HFFc6 (cell line): ENCODE measurements around the gene ABHD5. TPM values are rescaled to one million over a fixed set of nuclear protein-coding genes. Genes with fewer than 3 reads are reported as not detected.

Source experiments
- DNase-seq: peaks from one replicate; pipeline ENCODE4 v3.0.0-alpha.2; 2018
- H3K27ac Mint-ChIP-seq: 2 replicates; pipeline ENCODE4 v1.8.0; 2020; ENCODE audit warnings: mild to moderate bottlenecking, mixed read lengths
- H3K27me3 Mint-ChIP-seq: 2 replicates; pipeline ENCODE4 v1.8.0; 2021; ENCODE audit warnings: mild to moderate bottlenecking, moderate library complexity, mixed read lengths; ENCODE audit not compliant: insufficient read depth
- H3K36me3 Mint-ChIP-seq: 2 replicates; pipeline ENCODE4 v1.8.0; 2021; ENCODE audit warnings: low read depth, mixed read lengths
- H3K4me1 Mint-ChIP-seq: 2 replicates; pipeline ENCODE4 v1.8.0; 2020; ENCODE audit warnings: low read depth, mixed read lengths
- H3K4me3 Mint-ChIP-seq: 2 replicates; pipeline ENCODE4 v1.8.0; 2020; ENCODE audit warnings: mild to moderate bottlenecking, moderate library complexity, mixed read lengths
- H3K9me3 Mint-ChIP-seq: 2 replicates; pipeline ENCODE4 v1.8.0; 2020; ENCODE audit warnings: mild to moderate bottlenecking, mixed read lengths
- long read RNA-seq: library from polyadenylated mRNA; unstranded; transcript quantifications from one replicate; pipeline ENCODE4 v2.0.0, GENCODE V29; 2019
- total RNA-seq, 6 experiments: library from RNA; stranded (reverse); fragmentation: NEBNext Ultra II Directional; extraction: Animal tissue kit (Norgen Biotek cat#: 25700); gene quantifications; 2 replicates in 1 of 6; 3 replicates in 5 of 6; pipeline ENCODE4 v1.2.3, GENCODE V29; 2021
- TF ChIP-seq, protein P1 (sequence below): fragments of 200-600 bp; sonication (generic); IDR thresholded peaks from 2 replicates; pipeline ENCODE4 v1.5.0; 2021; ENCODE audit warnings: antibody characterized with exemption, mild to moderate bottlenecking

ABHD5 gene
- total RNA-seq, result 10 to 100 TPM; 16.0 to 25.8 (median 18.1) TPM
- long read RNA-seq, full-length matches to known transcripts, result 33 of 40 reads
- long read RNA-seq, partial matches to known transcripts, result 4 of 40 reads
- long read RNA-seq, other reads (novel, unspliced or antisense), result 3 of 40 reads

DNA sequence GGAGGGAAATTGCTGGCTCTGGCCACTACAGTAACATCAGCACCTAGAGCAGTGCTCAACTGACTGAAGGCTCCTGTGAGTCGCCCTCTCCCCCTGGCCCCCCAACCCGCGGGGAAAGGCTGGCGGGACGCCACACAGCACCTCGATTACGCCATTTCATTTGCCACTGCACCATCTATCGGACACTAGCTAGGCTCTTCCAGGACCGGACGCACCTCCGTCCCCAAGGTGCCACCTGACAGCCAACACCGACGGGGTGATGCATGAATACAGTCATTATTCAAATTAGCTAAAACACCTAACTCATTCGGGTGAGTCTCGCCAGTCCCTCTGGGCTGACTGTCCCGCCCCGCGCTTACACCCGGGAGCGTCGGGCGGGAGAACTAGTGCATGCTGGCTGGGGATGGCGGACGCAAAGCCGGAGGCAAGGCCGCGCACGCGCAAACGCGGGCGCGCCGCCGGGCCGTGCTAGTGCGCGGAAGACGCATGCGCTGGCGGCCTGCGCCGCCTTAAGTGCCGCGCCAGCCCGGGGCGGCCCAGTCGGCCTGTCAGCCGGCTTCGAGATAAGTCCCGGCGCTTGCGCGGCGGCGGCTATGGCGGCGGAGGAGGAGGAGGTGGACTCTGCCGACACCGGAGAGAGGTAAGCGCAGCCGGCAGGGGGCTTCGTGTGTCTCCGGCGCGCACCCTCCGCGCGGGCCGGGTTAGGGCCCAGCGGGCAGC lies at the start of gene ABHD5:
TSS of gene ABHD5 (plus strand) at position 539 of the 720 bp plus-strand sequence. CDS start at position 594, 55 bp downstream.
- Mint-ChIP-seq H3K4me1 (peaks cover 49% of the 10 kb centered on the region), H3K27me3 (peaks cover 1% of the 10 kb centered on the region; the same call in 1 of the 2 replicates), H3K4me3 (peak within 1 kb of the TSS; percentile 93), H3K9me3 (no peaks in the 10 kb centered on the region), H3K27ac (peak within 1 kb of the TSS; percentile 63), H3K36me3 (no peaks in the 10 kb centered on the region)
- peak; percentile 89 for DNase-seq
- TF ChIP-seq, protein P1, sequence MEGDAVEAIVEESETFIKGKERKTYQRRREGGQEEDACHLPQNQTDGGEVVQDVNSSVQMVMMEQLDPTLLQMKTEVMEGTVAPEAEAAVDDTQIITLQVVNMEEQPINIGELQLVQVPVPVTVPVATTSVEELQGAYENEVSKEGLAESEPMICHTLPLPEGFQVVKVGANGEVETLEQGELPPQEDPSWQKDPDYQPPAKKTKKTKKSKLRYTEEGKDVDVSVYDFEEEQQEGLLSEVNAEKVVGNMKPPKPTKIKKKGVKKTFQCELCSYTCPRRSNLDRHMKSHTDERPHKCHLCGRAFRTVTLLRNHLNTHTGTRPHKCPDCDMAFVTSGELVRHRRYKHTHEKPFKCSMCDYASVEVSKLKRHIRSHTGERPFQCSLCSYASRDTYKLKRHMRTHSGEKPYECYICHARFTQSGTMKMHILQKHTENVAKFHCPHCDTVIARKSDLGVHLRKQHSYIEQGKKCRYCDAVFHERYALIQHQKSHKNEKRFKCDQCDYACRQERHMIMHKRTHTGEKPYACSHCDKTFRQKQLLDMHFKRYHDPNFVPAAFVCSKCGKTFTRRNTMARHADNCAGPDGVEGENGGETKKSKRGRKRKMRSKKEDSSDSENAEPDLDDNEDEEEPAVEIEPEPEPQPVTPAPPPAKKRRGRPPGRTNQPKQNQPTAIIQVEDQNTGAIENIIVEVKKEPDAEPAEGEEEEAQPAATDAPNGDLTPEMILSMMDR, result peak; percentile 65

DNA sequence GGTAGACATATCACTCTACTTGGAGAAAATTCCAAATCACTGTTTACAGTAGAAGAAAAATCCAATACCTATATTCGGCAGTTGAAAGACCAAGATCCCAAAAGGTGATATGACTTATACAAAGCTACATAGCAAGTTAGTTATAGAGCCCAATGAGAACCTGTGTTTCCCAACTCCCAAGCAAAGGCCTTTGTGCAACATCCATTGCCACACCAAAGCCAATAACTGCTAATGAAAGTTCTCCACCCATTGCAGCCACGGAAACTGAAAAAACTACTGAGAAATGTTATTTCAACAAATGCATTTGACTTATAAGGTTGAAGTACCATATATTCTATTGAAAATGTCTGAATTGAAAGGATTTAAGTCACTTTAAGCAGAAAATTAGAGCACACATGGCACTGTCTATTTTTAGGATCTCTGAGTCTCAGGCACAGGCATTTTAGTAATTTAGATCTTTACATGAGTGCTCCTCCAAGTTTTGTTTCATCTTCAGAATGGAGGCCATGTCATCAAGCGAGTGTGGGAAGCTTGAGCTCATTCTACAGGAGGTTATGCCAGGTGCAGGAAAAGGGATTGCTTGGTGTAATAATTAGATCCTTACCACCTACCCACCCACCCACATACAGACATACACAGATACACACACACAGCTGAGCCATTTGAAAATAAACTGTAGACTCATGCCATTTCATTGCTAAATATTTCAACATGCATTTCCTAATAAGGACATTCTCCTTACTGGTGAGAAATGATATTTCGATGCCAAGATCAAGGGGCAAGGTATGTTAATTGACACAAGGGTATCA lies 49.2 kb upstream of the ABHD5 start:
- no peak for DNase-seq
- H3K36me3 Mint-ChIP-seq, result no peaks in the 10 kb centered on the region
- H3K4me1 Mint-ChIP-seq, result peaks cover 47% of the 10 kb centered on the region
- H3K27me3 Mint-ChIP-seq, result peaks cover 1% of the 10 kb centered on the region
- H3K9me3 Mint-ChIP-seq, result no peaks in the 10 kb centered on the region
- TF ChIP-seq, protein P1, result no peak
- H3K27ac Mint-ChIP-seq, result peak overlapping the region; percentile 41
- no peak overlapping the region for H3K4me3 Mint-ChIP-seq

DNA sequence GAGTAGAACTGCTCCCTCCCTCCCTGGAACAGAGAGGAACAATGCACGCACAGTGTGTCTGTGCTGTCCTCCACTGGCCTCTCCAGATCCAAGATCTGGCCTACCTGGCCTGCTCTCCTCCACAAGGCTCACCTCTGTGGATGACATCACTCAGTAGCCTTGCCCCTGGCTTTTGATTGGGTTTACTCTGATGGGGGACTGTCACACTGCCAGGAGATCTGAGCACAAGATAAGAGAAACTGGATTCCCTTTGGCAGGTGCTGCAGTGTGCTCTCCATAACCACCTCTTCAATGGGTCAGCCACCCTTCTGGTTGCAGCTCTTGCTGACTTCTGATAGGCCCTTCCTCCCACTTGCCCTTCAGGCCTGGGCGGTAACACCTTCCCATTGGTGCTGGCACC lies 46.3 kb upstream of the ABHD5 start:
- H3K36me3 Mint-ChIP-seq, result no peaks in the 10 kb centered on the region
- DNase-seq, result no peak
- TF ChIP-seq, protein P1, result no peak
- peaks cover 36% of the 10 kb centered on the region for H3K4me1 Mint-ChIP-seq
- H3K27me3 Mint-ChIP-seq, result peaks cover 1% of the 10 kb centered on the region
- no peak overlapping the region for H3K27ac Mint-ChIP-seq
- no peaks in the 10 kb centered on the region for H3K9me3 Mint-ChIP-seq
- H3K4me3 Mint-ChIP-seq, result no peak overlapping the region

DNA sequence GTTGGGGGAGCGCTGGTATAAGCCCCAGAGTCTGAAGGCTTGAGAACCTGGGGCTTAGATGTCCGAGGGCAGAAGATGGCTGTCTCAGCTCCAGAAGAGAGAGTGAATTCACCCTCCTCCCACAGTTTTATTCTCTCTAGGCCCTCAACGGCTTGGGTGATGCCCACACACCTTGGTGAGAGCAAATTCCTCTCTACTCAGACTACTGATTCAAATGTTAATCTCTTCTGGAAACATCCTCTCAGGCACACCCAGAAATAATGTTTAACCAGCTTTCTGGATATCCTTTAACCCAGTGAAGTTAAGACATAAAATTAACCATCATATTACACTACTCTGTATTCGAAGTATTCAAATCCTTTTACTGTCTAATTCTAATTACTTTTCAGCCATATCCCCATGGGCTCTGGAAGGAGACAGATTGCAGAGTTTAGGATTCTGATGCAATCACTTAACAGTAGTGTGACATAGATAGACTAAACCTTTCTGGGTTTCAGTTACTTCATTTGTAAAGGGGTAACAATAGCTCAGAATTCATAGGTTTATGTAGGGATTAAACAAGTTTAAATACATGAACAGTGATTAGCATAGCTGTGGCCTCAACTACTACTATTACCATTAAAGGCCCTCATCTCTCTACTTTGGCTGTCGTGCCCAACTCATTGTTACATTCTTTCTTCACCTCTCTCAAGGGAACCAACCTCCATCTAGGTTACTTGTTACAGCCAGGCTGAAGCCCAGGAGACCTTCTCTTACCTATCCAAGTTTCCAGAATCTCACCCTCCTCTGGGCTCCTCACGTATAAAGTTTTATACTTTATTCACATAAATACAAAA lies 43.2 kb upstream of the ABHD5 start:
- H3K9me3 Mint-ChIP-seq, result no peaks in the 10 kb centered on the region
- no peak overlapping the region for H3K27ac Mint-ChIP-seq
- H3K27me3 Mint-ChIP-seq, result peaks cover 2% of the 10 kb centered on the region; the same call in 1 of the 2 replicates
- peaks cover 24% of the 10 kb centered on the region for H3K4me1 Mint-ChIP-seq
- no peaks in the 10 kb centered on the region for H3K36me3 Mint-ChIP-seq
- no peak for DNase-seq
- TF ChIP-seq, protein P1, result no peak
- H3K4me3 Mint-ChIP-seq, result no peak overlapping the region

DNA sequence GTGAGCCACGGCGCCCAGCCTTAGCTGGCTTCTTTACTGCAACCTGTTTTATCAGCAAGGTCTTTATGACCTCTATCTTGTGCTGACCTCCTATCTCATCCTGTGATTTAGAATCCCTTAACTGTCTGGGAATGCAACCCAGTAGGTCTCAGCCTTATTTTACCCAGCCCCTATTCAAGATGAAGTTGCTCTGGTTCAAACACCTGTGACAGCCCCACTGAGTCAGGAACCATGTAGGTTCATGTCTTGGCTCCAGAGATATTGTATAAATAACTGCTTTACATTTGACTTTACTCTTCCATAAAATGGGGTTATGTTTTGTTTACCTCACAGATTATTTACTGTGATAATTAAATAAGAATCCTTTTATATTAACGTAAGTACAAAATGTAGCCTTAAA lies 41.8 kb upstream of the ABHD5 start:
- TF ChIP-seq, protein P1, result no peak
- H3K36me3 Mint-ChIP-seq, result no peaks in the 10 kb centered on the region
- H3K4me3 Mint-ChIP-seq, result peak overlapping the region; percentile 48; the same call in 1 of the 2 replicates
- H3K27me3 Mint-ChIP-seq, result peaks cover 1% of the 10 kb centered on the region; the same call in 1 of the 2 replicates
- peaks cover 24% of the 10 kb centered on the region for H3K4me1 Mint-ChIP-seq
- H3K27ac Mint-ChIP-seq, result no peak overlapping the region
- no peak for DNase-seq
- no peaks in the 10 kb centered on the region for H3K9me3 Mint-ChIP-seq
